AG09309 (cell line): ENCODE data around the gene RNASE4.
"Not testable (repeated sequence)": the region's sequence is repeated elsewhere in the genome, so short reads cannot be mapped to it uniquely, and the experiment has no call there.

Source experiments
- DNase-seq: peaks from one replicate; pipeline ENCODE4 v3.0.0-alpha.2; 2010; ENCODE audit warnings: low read depth
- H3K4me3 ChIP-seq: 2 replicates; pipeline ENCODE4 v1.5.1; 2011; ENCODE audit warnings: mild to moderate bottlenecking, low read depth, low read length, moderate library complexity; ENCODE audit not compliant: control insufficient read depth
- TF ChIP-seq, protein P1 (sequence below): IDR thresholded peaks from 2 replicates; pipeline ENCODE4 v1.5.1; 2011; ENCODE audit warnings: mild to moderate bottlenecking, low read depth, low read length, inconsistent platforms; ENCODE audit not compliant: insufficient read depth, control insufficient read depth; ENCODE audit errors: missing control alignments

Gene RNASE4

DNA sequence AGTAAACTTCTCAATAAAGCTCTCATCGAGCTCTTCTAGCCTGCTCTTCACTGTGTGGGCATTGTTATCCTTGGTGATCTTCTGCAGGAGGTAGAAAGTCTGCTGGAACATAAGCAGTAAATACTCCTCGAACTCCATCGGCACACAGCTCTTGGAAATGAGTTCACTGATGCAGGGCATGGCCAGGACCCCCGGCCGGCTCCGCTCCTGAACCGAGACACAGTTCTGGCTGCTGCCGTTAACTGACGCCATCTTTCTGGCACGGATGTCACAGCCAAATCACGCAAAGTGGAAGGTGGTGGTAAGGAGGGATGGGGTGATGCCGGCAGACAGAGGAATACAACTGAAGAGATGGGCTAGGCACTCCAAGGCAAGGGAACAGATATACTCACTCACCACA, 37.7 kb downstream of the RNASE4 start:
- H3K4me3 ChIP-seq: no peak overlapping the region

GRCh38 chr14:20723488-20723887, 39.1 kb downstream of the RNASE4 start:
- TF ChIP-seq, protein P1, sequence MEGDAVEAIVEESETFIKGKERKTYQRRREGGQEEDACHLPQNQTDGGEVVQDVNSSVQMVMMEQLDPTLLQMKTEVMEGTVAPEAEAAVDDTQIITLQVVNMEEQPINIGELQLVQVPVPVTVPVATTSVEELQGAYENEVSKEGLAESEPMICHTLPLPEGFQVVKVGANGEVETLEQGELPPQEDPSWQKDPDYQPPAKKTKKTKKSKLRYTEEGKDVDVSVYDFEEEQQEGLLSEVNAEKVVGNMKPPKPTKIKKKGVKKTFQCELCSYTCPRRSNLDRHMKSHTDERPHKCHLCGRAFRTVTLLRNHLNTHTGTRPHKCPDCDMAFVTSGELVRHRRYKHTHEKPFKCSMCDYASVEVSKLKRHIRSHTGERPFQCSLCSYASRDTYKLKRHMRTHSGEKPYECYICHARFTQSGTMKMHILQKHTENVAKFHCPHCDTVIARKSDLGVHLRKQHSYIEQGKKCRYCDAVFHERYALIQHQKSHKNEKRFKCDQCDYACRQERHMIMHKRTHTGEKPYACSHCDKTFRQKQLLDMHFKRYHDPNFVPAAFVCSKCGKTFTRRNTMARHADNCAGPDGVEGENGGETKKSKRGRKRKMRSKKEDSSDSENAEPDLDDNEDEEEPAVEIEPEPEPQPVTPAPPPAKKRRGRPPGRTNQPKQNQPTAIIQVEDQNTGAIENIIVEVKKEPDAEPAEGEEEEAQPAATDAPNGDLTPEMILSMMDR: no peak
- no peak overlapping the region for H3K4me3 ChIP-seq
- no peak for DNase-seq

More for the DNA sequence above, 37.7 kb downstream of the RNASE4 start:
- TF ChIP-seq, protein P1: no peak
- DNase-seq: no peak

DNA sequence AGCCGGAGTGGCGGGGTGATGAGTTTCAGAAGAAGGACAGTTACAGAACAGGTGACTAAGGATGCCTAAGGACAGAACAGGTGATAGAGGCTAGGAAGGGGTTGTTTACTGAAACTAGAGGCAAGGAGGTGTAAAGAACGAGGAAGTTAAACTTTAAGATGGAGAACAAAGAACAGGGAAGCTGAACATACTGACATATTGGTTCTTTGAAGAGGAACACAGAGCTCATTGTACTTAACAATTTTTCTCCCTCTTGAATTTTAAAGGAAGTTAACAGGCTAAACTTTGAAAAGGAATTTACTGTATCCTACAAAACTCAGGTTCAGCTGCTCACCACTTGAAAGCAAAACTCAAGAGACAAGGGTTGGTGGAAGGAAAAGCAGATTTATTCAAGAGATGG, 41.8 kb downstream of the RNASE4 start:
- DNase-seq, H3K4me3 ChIP-seq: not testable (repeated sequence)

GRCh38 chr14:20726531-20726930, 42.2 kb downstream of the RNASE4 start:
- DNase-seq: no peak
- H3K4me3 ChIP-seq: no peak overlapping the region
- TF ChIP-seq, protein P1: no peak

- no peak overlapping the region for H3K4me3 ChIP-seq
- TF ChIP-seq, protein P1: no peak
- no peak for DNase-seq
Measured at GRCh38 chr14:20730891-20731290, 46.5 kb downstream of the RNASE4 start.

- DNase-seq: no peak
- TF ChIP-seq, protein P1: no peak
- H3K4me3 ChIP-seq: no peak overlapping the region
Measured at GRCh38 chr14:20732477-20732876, 48.1 kb downstream of the RNASE4 start.

DNA sequence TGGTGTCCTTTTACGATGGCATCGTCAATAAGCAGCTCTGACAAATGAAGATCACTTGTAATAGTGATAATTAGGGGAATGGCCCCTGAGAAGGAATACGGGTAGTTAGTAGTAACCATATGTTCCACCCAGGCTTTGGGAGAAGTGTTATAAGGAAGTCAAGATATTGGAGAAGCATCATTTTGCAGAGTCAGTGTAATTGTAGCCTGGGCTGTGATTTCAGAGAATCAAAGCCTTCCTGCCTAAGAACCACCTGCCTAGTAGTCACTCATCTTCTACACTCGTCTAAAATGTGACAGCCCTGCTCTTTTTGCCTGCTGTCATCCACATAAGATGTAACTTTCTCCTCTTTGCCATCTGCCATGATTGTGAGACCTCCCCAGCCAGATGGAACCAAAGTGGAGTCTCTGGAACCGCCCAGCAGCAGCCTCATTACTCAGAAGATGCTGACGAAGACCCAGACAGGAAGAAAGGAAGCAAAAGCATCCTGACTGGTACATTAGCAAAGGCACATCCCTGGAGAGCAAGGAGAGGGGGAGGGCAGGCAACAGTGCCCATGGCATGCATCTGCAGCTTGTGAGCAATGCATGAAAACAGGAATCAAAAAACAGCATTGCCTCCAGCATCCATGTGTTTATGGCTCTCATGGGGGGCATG, 48.7 kb downstream of the RNASE4 start:
- no peak overlapping the region for H3K4me3 ChIP-seq
- TF ChIP-seq, protein P1: no peak
- no peak for DNase-seq
